Activated CD8-positive, alpha-beta memory T cell treated with anti-CD3 and anti-CD28 coated beads, Interleukin-2, amount 50 U/mL, for 24 hours (primary cell): ENCODE measurements around the gene COL5A3.
"Not testable (repeated sequence)": the region's sequence is repeated elsewhere in the genome, so short reads cannot be mapped to it uniquely, and the experiment has no call there.

Experiments used
- DNase-seq: peaks from one replicate; pipeline ENCODE4 v3.0.0-alpha.2; 2020; ENCODE audit errors: extremely low read depth

The COL5A3 gene

GRCh38 chr19:9971166-9971897, 39.0 kb downstream of the COL5A3 start:
- DNase-seq: no peak

GRCh38 chr19:9970481-9970880, 39.8 kb downstream of the COL5A3 start:
- DNase-seq: no peak

- no peak for DNase-seq
Observed at GRCh38 chr19:9969688-9969975, 40.7 kb downstream of the COL5A3 start.

GRCh38 chr19:9968820-9969687, 41.2 kb downstream of the COL5A3 start:
- no peak for DNase-seq

- DNase-seq: no peak
Observed at GRCh38 chr19:9967326-9967725, 43.0 kb downstream of the COL5A3 start.

- no peak for DNase-seq
Observed at GRCh38 chr19:9966448-9966847, 43.9 kb downstream of the COL5A3 start.

GRCh38 chr19:9966024-9966423, 44.3 kb downstream of the COL5A3 start:
- no peak for DNase-seq

GRCh38 chr19:9962623-9963290, 47.5 kb downstream of the COL5A3 start:
- no peak for DNase-seq

GRCh38 chr19:9961103-9961502, 49.2 kb downstream of the COL5A3 start:
- DNase-seq: no peak

GRCh38 chr19:9958379-9958821, 51.9 kb downstream of the COL5A3 start:
- DNase-seq: no peak

GRCh38 chr19:9956956-9957355, 53.3 kb downstream of the COL5A3 start:
- DNase-seq: no peak

GRCh38 chr19:9953802-9954542, 56.3 kb downstream of the COL5A3 start:
- DNase-seq: no peak

- no peak for DNase-seq
Observed at GRCh38 chr19:9952276-9952675, 58.0 kb downstream of the COL5A3 start.

- DNase-seq: no peak
Observed at GRCh38 chr19:9947441-9947840, 62.9 kb downstream of the COL5A3 start.

- not testable (repeated sequence) for DNase-seq
Observed at GRCh38 chr19:9946528-9947125, 63.7 kb downstream of the COL5A3 start.

GRCh38 chr19:9945319-9945966, 64.9 kb downstream of the COL5A3 start:
- no peak for DNase-seq

GRCh38 chr19:9943744-9944143, 66.6 kb downstream of the COL5A3 start:
- no peak for DNase-seq

- no peak for DNase-seq
Observed at GRCh38 chr19:9941671-9942070, 68.6 kb downstream of the COL5A3 start.

GRCh38 chr19:9941231-9941630, 69.1 kb downstream of the COL5A3 start:
- no peak for DNase-seq

- no peak for DNase-seq
Observed at GRCh38 chr19:9940778-9941177, 69.5 kb downstream of the COL5A3 start.

- DNase-seq: no peak
Observed at GRCh38 chr19:9939301-9939913, 70.9 kb downstream of the COL5A3 start.
